IPS-18a (cell line): Measurements from ENCODE around the gene GCK.

ENCODE experiments used
- H3K27ac ChIP-seq: one replicate; pipeline ENCODE4 v1.5.1; 2013; ENCODE audit warnings: low read length
- H3K27me3 ChIP-seq: one replicate; pipeline ENCODE4 v1.6.1; 2013; ENCODE audit warnings: mild to moderate bottlenecking, low read length; ENCODE audit not compliant: control insufficient read depth, insufficient read depth
- H3K36me3 ChIP-seq: one replicate; pipeline ENCODE4 v1.6.1; 2013; ENCODE audit warnings: low read depth, low read length; ENCODE audit not compliant: control insufficient read depth
- H3K4me1 ChIP-seq: one replicate; pipeline ENCODE4 v1.6.1; 2013; ENCODE audit warnings: low read depth, low read length; ENCODE audit not compliant: control insufficient read depth
- H3K4me3 ChIP-seq: one replicate; pipeline ENCODE4 v1.5.1; 2013; ENCODE audit warnings: low read length
- H3K9ac ChIP-seq: one replicate; pipeline ENCODE4 v1.6.1; 2013; ENCODE audit warnings: mild to moderate bottlenecking, low read length, moderate library complexity
- H3K9me3 ChIP-seq: one replicate; pipeline ENCODE4 v1.6.1; 2013; ENCODE audit warnings: low read depth, low read length; ENCODE audit not compliant: control insufficient read depth

The GCK gene

GRCh38 chr7:44107961-44108767 lies 81.1 kb downstream of the GCK start:
- Histone ChIP-seq H3K27me3 (peaks cover 21% of the 10 kb centered on the region), H3K27ac (no peak overlapping the region), H3K9me3 (no peaks in the 10 kb centered on the region), H3K4me1 (peaks cover 4% of the 10 kb centered on the region), H3K4me3 (no peak overlapping the region), H3K36me3 (peaks cover 4% of the 10 kb centered on the region), H3K9ac (no peak overlapping the region)

DNA sequence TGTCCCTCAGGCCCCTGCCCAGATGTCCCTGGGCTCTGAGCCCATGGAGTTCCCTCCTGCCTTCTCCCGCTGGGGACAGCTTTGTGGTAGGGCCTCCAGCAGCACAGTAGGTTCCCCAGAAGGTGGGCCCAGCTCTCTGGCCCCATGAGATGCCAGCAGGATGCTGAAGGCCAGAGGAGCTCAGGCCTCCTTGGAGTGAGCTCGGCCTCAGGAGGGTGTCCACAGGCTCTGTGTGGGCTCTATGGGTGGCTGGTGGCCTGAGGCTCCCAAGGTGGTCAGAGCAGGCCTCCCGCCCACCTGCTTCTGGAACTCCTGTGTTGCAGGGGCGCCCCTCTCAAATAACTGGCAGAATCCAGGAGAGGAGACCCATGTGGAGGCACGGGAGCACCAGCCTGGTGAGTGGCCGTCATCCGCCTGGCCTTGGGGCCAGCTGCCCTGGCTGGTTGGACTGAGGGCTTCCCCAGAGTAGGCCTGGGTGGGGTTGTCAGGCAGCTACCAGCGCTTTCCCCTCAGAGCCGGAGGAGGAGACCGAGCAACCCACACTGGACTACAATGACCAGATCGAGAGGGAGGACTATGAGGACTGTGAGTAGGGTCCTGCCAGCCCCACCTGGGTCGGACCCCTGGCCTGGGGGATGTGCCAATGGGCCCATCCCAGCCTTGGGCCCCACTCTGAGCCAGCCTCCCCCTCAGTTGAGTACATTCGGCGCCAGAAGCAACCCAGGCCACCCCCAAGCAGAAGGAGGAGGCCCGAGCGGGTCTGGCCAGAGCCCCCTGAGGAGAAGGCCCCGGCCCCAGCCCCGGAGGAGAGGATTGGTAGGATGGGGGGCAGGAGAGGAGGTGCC lies 81.9 kb downstream of the GCK start:
- Histone ChIP-seq H3K9me3 (no peaks in the 10 kb centered on the region), H3K27ac (no peak overlapping the region), H3K9ac (no peak overlapping the region), H3K4me1 (peaks cover 4% of the 10 kb centered on the region), H3K27me3 (peaks cover 24% of the 10 kb centered on the region), H3K4me3 (no peak overlapping the region), H3K36me3 (peaks cover 4% of the 10 kb centered on the region)

- Histone ChIP-seq H3K36me3 (peaks cover 4% of the 10 kb centered on the region), H3K4me3 (no peak overlapping the region), H3K9ac (no peak overlapping the region)
Observed at GRCh38 chr7:44106311-44107065, 82.8 kb downstream of the GCK start.

GRCh38 chr7:44105832-44106231 lies 83.4 kb downstream of the GCK start:
- Histone ChIP-seq H3K4me1 (peaks cover 4% of the 10 kb centered on the region), H3K9ac (no peak overlapping the region), H3K9me3 (no peaks in the 10 kb centered on the region), H3K27ac (no peak overlapping the region), H3K27me3 (peaks cover 24% of the 10 kb centered on the region), H3K4me3 (no peak overlapping the region), H3K36me3 (peaks cover 3% of the 10 kb centered on the region)

More at GRCh38 chr7:44106311-44107065, 82.8 kb downstream of the GCK start:
- Histone ChIP-seq H3K4me1 (peaks cover 4% of the 10 kb centered on the region), H3K27ac (no peak overlapping the region), H3K27me3 (peaks cover 24% of the 10 kb centered on the region), H3K9me3 (no peaks in the 10 kb centered on the region)

- Histone ChIP-seq H3K27me3 (peaks cover 24% of the 10 kb centered on the region), H3K9me3 (no peaks in the 10 kb centered on the region), H3K27ac (no peak overlapping the region), H3K4me3 (peak overlapping the region; percentile 75), H3K4me1 (peaks cover 4% of the 10 kb centered on the region), H3K9ac (peak overlapping the region; percentile 22), H3K36me3 (no peaks in the 10 kb centered on the region)
Observed at GRCh38 chr7:44104860-44105771, 84.1 kb downstream of the GCK start.

DNA sequence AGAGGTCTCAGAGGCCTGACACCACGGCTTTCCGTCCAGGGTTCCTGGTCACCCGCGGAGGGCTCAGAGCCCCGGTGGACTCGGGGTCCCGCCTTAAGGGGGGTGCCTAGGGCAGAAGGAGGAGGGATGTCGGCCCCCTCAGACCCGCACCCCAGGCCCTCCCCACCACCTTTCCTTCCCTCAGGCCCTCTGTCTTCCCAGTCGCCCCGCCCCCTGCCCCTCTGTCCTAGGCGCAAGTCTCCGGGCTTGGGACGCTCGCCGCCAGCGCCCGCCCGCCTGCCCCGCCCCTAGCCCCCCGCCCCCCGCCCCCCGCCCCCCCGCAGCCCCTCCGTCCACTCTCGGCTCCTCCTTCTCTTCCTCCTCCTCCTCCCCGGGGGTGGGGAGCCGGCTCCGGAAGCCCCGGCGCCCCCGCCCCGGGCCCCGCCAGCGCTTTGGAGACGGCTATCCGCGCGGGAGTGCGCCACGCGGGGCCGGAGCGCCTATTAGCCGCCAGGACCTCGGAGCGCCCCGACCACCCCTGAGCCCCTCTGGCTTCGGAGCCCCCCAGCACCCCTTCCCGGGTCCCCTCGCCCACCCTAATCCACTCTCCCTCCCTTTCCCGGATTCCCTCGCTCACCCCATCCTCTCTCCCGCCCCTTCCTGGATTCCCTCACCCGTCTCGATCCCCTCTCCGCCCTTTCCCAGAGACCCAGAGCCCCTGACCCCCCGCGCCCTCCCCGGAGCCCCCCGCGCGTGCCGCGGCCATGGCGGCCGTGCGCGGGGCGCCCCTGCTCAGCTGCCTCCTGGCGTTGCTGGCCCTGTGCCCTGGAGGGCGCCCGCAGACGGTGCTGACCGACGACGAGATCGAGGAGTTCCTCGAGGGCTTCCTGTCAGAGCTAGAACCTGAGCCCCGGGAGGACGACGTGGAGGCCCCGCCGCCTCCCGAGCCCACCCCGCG lies 85.0 kb downstream of the GCK start, which contains the start of gene AEBP1:
Gene AEBP1, plus strand, starts transcription at position 423 of the 937 bp plus-strand sequence. Its CDS starts 321 bp downstream, at position 744.
- Histone ChIP-seq H3K4me1 (peaks cover 4% of the 10 kb centered on the region), H3K27ac (no peak within 1 kb of the TSS), H3K27me3 (peaks cover 24% of the 10 kb centered on the region), H3K9ac (peak within 1 kb of the TSS; percentile 22), H3K36me3 (no peaks in the 10 kb centered on the region), H3K9me3 (no peaks in the 10 kb centered on the region), H3K4me3 (peak within 1 kb of the TSS; percentile 75)

DNA sequence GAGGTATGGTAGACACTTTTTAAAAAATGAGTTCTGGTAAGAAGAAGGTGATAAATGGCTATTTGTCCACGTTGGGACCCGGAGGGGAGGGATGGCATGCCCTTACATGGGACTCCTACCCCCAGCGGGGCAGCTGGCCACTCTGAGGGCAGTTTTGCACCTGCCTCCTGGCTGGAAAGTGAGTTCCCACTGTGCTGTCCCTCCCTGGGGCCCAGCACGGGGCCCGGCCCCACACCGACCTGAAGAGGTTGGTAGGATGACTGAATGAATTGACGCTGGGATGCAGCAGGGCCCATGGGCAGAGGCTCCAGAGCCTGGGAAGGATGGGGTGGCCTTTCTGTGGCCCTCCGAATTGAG lies 85.7 kb downstream of the GCK start:
- Histone ChIP-seq H3K36me3 (no peaks in the 10 kb centered on the region), H3K27me3 (peaks cover 24% of the 10 kb centered on the region), H3K4me3 (peak overlapping the region; percentile 54), H3K4me1 (peaks cover 4% of the 10 kb centered on the region), H3K9ac (no peak overlapping the region), H3K27ac (no peak overlapping the region), H3K9me3 (no peaks in the 10 kb centered on the region)

DNA sequence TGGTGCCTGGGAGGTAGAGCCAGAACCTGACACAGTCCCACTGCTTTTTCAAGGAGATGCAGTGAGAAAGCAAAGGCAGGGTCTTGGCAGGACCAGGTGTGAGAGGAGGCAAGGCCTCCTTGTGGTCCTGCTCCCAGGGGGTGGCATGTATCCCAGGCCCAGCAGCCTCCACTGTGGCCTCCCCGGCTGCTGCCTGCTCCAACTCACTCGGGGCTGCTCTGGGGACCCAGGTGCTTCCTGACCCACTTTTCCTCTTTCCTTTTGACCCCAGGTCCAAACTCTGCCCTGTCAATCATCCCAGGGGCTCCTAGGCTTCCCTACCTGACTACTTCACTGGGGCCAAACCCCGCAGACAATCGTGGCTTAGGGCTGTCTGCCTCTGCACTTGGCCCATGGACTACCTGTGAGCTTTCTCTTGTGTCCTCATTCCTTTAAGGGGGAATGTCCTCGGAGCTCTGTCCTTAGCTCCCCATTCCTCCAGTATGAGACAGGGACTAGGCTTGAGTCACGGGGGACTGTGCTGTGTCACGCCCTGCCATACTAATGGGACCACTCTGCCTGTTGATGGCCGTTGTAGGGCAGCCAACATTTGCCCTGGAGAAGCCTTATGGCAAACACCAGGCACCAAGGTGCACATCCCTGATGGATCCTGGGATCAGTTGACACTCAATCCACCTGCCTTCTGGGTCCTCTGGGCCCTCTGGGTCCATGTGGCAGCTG lies 86.2 kb downstream of the GCK start:
- Histone ChIP-seq H3K4me3 (no peak overlapping the region), H3K27ac (no peak overlapping the region), H3K9ac (no peak overlapping the region)

GRCh38 chr7:44101966-44102845 lies 87.0 kb downstream of the GCK start:
- H3K4me3 ChIP-seq, result no peak overlapping the region
- H3K9me3 ChIP-seq, result no peaks in the 10 kb centered on the region
- peaks cover 24% of the 10 kb centered on the region for H3K27me3 ChIP-seq
- no peak overlapping the region for H3K27ac ChIP-seq
- H3K9ac ChIP-seq, result no peak overlapping the region
- no peaks in the 10 kb centered on the region for H3K36me3 ChIP-seq
- peaks cover 4% of the 10 kb centered on the region for H3K4me1 ChIP-seq

More for the DNA sequence above, 86.2 kb downstream of the GCK start:
- peaks cover 4% of the 10 kb centered on the region for H3K4me1 ChIP-seq
- H3K27me3 ChIP-seq, result peaks cover 24% of the 10 kb centered on the region
- no peaks in the 10 kb centered on the region for H3K36me3 ChIP-seq
- H3K9me3 ChIP-seq, result no peaks in the 10 kb centered on the region
